H9 (cell line): Measurements from ENCODE around the gene ZNF503. TPM values are rescaled to one million over a fixed set of nuclear protein-coding genes. Genes with fewer than 3 reads are reported as not detected.

Experiments used
- DNase-seq: peaks from one replicate; pipeline ENCODE4 v3.0.0-alpha.2; 2017
- H2AFZ ChIP-seq: one replicate; pipeline ENCODE4 v1.6.1; 2013; ENCODE audit warnings: mild to moderate bottlenecking, low read length, control low read depth, moderate library complexity
- H2AK5ac ChIP-seq: 2 replicates; pipeline ENCODE4 v1.6.1; 2013; ENCODE audit warnings: low read length, control low read depth, mixed read lengths; ENCODE audit not compliant: insufficient read length
- H2BK120ac ChIP-seq: one replicate; pipeline ENCODE4 v1.6.1; 2013; ENCODE audit warnings: low read depth, mild to moderate bottlenecking, low read length, control low read depth, inconsistent platforms; ENCODE audit not compliant: poor library complexity, severe bottlenecking
- H2BK12ac ChIP-seq: 2 replicates; pipeline ENCODE4 v1.6.1; 2013; ENCODE audit warnings: low read length, control low read depth, mixed read lengths, low read depth; ENCODE audit not compliant: insufficient read length
- H2BK15ac ChIP-seq: 2 replicates; pipeline ENCODE4 v1.6.1; 2013; ENCODE audit warnings: low read depth, low read length, control low read depth
- H2BK20ac ChIP-seq: one replicate; pipeline ENCODE4 v1.6.1; 2013; ENCODE audit warnings: low read depth, mild to moderate bottlenecking, low read length, control low read depth, inconsistent platforms; ENCODE audit not compliant: poor library complexity, severe bottlenecking
- H2BK5ac ChIP-seq: 2 replicates; pipeline ENCODE4 v1.6.1; 2013; ENCODE audit warnings: low read length, control low read depth, mixed read lengths; ENCODE audit not compliant: insufficient read length
- H3K14ac ChIP-seq: 2 replicates; pipeline ENCODE4 v1.6.1; 2013; ENCODE audit warnings: low read length, control low read depth; ENCODE audit not compliant: insufficient read depth
- H3K18ac ChIP-seq: 2 replicates; pipeline ENCODE4 v1.6.1; 2013; ENCODE audit warnings: low read depth, mild to moderate bottlenecking, mixed read lengths, low read length, control low read depth; ENCODE audit not compliant: insufficient read length
- H3K23ac ChIP-seq: 2 replicates; pipeline ENCODE4 v1.6.1; 2013; ENCODE audit warnings: low read length, control low read depth, mixed read lengths, low read depth; ENCODE audit not compliant: insufficient read length
- H3K23me2 ChIP-seq: 2 replicates; pipeline ENCODE4 v1.6.1; 2013; ENCODE audit warnings: low read depth, mild to moderate bottlenecking, mixed read lengths, low read length, control low read depth; ENCODE audit not compliant: insufficient read length, poor library complexity, severe bottlenecking
- H3K27ac ChIP-seq: 2 replicates; pipeline ENCODE4 v1.5.1; 2013; ENCODE audit warnings: low read length, control low read depth, mixed read lengths, low read depth; ENCODE audit not compliant: insufficient read length
- H3K27me3 ChIP-seq: 2 replicates; pipeline ENCODE4 v1.6.1; 2013; ENCODE audit warnings: low read length, control low read depth, inconsistent platforms; ENCODE audit not compliant: insufficient read depth
- H3K4ac ChIP-seq: 2 replicates; pipeline ENCODE4 v1.6.1; 2013; ENCODE audit warnings: low read depth, mild to moderate bottlenecking, control low read depth, inconsistent platforms, low read length, moderate library complexity
- H3K4me1 ChIP-seq: 2 replicates; pipeline ENCODE4 v1.6.1; 2013; ENCODE audit warnings: low read length, control low read depth, inconsistent platforms; ENCODE audit not compliant: insufficient read depth
- H3K4me2 ChIP-seq: 2 replicates; pipeline ENCODE4 v1.6.1; 2013; ENCODE audit warnings: low read length, control low read depth, mixed read lengths; ENCODE audit not compliant: insufficient read length, insufficient read depth
- H3K56ac ChIP-seq: 2 replicates; pipeline ENCODE4 v1.6.1; 2013; ENCODE audit warnings: low read depth, mild to moderate bottlenecking, mixed read lengths, low read length, control low read depth; ENCODE audit not compliant: insufficient read length
- H3K79me1 ChIP-seq: 2 replicates; pipeline ENCODE4 v1.6.1; 2013; ENCODE audit warnings: low read depth, mild to moderate bottlenecking, moderate library complexity, low read length, control low read depth, inconsistent platforms; ENCODE audit not compliant: insufficient read depth, poor library complexity, severe bottlenecking
- H3K79me2 ChIP-seq: 2 replicates; pipeline ENCODE4 v1.6.1; 2013; ENCODE audit warnings: low read length, control low read depth, inconsistent platforms; ENCODE audit not compliant: insufficient read depth
- H3K9ac ChIP-seq: 2 replicates; pipeline ENCODE4 v1.6.1; 2013; ENCODE audit warnings: low read length, control low read depth, mixed read lengths; ENCODE audit not compliant: insufficient read length; ENCODE audit errors: extremely low read depth
- H3K9me3 ChIP-seq: one replicate; pipeline ENCODE4 v1.6.1; 2013; ENCODE audit warnings: low read depth, low read length, inconsistent platforms; ENCODE audit not compliant: control insufficient read depth
- H3T11ph ChIP-seq: one replicate; pipeline ENCODE4 v1.6.1; 2013; ENCODE audit warnings: mild to moderate bottlenecking, low read length, control low read depth, inconsistent platforms
- H4K20me1 ChIP-seq: one replicate; pipeline ENCODE4 v1.6.1; 2013; ENCODE audit not compliant: control insufficient read depth, insufficient read length, insufficient read depth
- H4K5ac ChIP-seq: 2 replicates; pipeline ENCODE4 v1.6.1; 2013; ENCODE audit warnings: low read depth, mild to moderate bottlenecking, mixed read lengths, low read length, control low read depth; ENCODE audit not compliant: insufficient read length
- H4K8ac ChIP-seq: replicated peaks from 2 replicates; pipeline ENCODE4 v1.6.1; 2013; ENCODE audit warnings: low read length, control low read depth, mixed read lengths, low read depth; ENCODE audit not compliant: insufficient read length
- H4K91ac ChIP-seq: 2 replicates; pipeline ENCODE4 v1.6.1; 2013; ENCODE audit warnings: low read depth, mild to moderate bottlenecking, moderate library complexity, mixed read lengths, low read length, control low read depth; ENCODE audit not compliant: insufficient read length
- H3K27ac Mint-ChIP-seq, 3 experiments: 2 replicates in 2 of 3; 3 replicates in 1 of 3; pipeline ENCODE4 v1.8.0; 2020 to 2021; ENCODE audit warnings: mixed read lengths in 3 of 3, mild to moderate bottlenecking in 1 of 3, moderate library complexity in 1 of 3
- H3K27me3 Mint-ChIP-seq: 2 replicates; pipeline ENCODE4 v1.8.0; 2021; ENCODE audit warnings: low read depth, mild to moderate bottlenecking, moderate library complexity, mixed read lengths
- H3K36me3 Mint-ChIP-seq, 3 experiments: 2 replicates in 2 of 3; 3 replicates in 1 of 3; pipeline ENCODE4 v1.8.0; 2020 to 2021; ENCODE audit warnings: low read depth in 3 of 3, mixed read lengths in 3 of 3; ENCODE audit not compliant: insufficient read depth in 1 of 3
- H3K4me1 Mint-ChIP-seq, 2 experiments: 2 replicates each; pipeline ENCODE4 v1.8.0; 2020; ENCODE audit warnings: mixed read lengths in 2 of 2
- H3K4me3 Mint-ChIP-seq, 2 experiments: 2 replicates in 1 of 2; 3 replicates in 1 of 2; pipeline ENCODE4 v1.8.0; 2020 to 2021; ENCODE audit warnings: mild to moderate bottlenecking in 2 of 2, mixed read lengths in 2 of 2, moderate library complexity in 1 of 2
- H3K9me3 Mint-ChIP-seq, 2 experiments: 2 replicates in 1 of 2; 3 replicates in 1 of 2; pipeline ENCODE4 v1.8.0; 2020; ENCODE audit warnings: mild to moderate bottlenecking in 2 of 2, mixed read lengths in 2 of 2, moderate library complexity in 1 of 2
- CTCF ChIP-seq: fragments of 200-600 bp; sonication (generic); conservative IDR thresholded peaks from 3 replicates; pipeline ENCODE4 v1.8.0; 2021; ENCODE audit warnings: antibody characterized with exemption, mild to moderate bottlenecking
- WGBS: extraction: QIAGEN DNeasy Blood & Tissue Kit; methylation state at CpG from one replicate; pipeline ENCODE4 v1.1.7; 2013; ENCODE audit warnings: missing lambda C conversion rate, low lambda C conversion rate, mixed read lengths; ENCODE audit not compliant: insufficient read length; ENCODE audit errors: extremely low coverage; 5-methylcytosine and 5-hydroxymethylcytosine counted together
- total RNA-seq: library from RNA; stranded (reverse); gene quantifications from 2 replicates; pipeline ENCODE4 v1.2.1, GENCODE V29; 2021

Gene ZNF503
- total RNA-seq, 1 experiment from 2014 or later = 0.09 TPM

- H3K27ac ChIP-seq = no peak overlapping the region
- no peak overlapping the region for H3K23ac ChIP-seq
- H3K4ac ChIP-seq = no peak overlapping the region
- no peak overlapping the region for H3T11ph ChIP-seq
- H3K4me1 ChIP-seq = no peaks in the 10 kb centered on the region
- H2BK12ac ChIP-seq = no peak overlapping the region
- no peak for TF ChIP-seq CTCF
- H3K14ac ChIP-seq = no peak overlapping the region
- H3K27me3 Mint-ChIP-seq = peaks cover 96% of the 10 kb centered on the region
- H3K4me2 ChIP-seq = no peak overlapping the region
- no peak overlapping the region for H2BK20ac ChIP-seq
- H3K9me3 Mint-ChIP-seq = no peaks in the 10 kb centered on the region; a peak in 2 of 5 replicates
- H3K27me3 ChIP-seq = peaks cover 70% of the 10 kb centered on the region
- no peak overlapping the region for H2AFZ ChIP-seq
- H3K79me2 ChIP-seq = no peaks in the 10 kb centered on the region
- peaks cover 28 to 37% of the 10 kb centered on the region in 2 experiments for H3K4me1 Mint-ChIP-seq
- H3K79me1 ChIP-seq = no peaks in the 10 kb centered on the region
- no peaks in the 10 kb centered on the region for H3K36me3 Mint-ChIP-seq
- H3K9me3 ChIP-seq = no peaks in the 10 kb centered on the region
- H2BK15ac ChIP-seq = no peak overlapping the region
- H3K23me2 ChIP-seq = no peaks in the 10 kb centered on the region
- WGBS = no CpG with 5 or more reads among the region's 5 CpGs
- DNase-seq = no peak
- no peak overlapping the region for H3K9ac ChIP-seq
- no peak overlapping the region for H2BK120ac ChIP-seq
- no peak overlapping the region for H3K27ac Mint-ChIP-seq
- H4K5ac ChIP-seq = no peak overlapping the region
- no peak overlapping the region for H4K91ac ChIP-seq
- no peak overlapping the region for H2BK5ac ChIP-seq
- no peaks in the 10 kb centered on the region for H4K20me1 ChIP-seq
- H3K4me3 Mint-ChIP-seq = peak overlapping the region; percentile 54 to 80; a peak in 4 of 5 replicates
- no peak overlapping the region for H2AK5ac ChIP-seq
- H4K8ac ChIP-seq = no peak overlapping the region
- H3K56ac ChIP-seq = no peak overlapping the region
- H3K18ac ChIP-seq = no peak overlapping the region
These were observed 30.6 kb upstream of the ZNF503 start for GRCh38 chr10:75432176-75432575.
